NCI-H187 (cell line): ENCODE results near the gene CNPPD1.

Experiments used
- DNase-seq, 2 experiments: peaks; one replicate each; lab custom pipeline; 2025; lab: John Stamatoyannopoulos, UW

CNPPD1 gene

GRCh38 chr2:219179601-219180465 lies 3.1 kb upstream of the CNPPD1 start:
- DNase-seq: no peak

- DNase-seq: no peak
These were observed 1.9 kb upstream of the CNPPD1 start for GRCh38 chr2:219178377-219179175.

- peak; percentile 10 to 65 for DNase-seq
These were observed 1.0 kb upstream of the CNPPD1 start, which contains the start of gene RETREG2 for GRCh38 chr2:219177552-219178376. RETREG2 (plus strand) TSS chr2:219178275; CDS start chr2:219178353, 78 bp downstream.

GRCh38 chr2:219175928-219176817 lies 552 bp downstream of the CNPPD1 start:
- no peak for DNase-seq

- no peak for DNase-seq
These were observed 1.2 kb downstream of the CNPPD1 start for GRCh38 chr2:219175486-219175885.

- DNase-seq: no peak
These were observed 1.9 kb downstream of the CNPPD1 start for GRCh38 chr2:219174801-219175200.

GRCh38 chr2:219174146-219174545 lies 2.6 kb downstream of the CNPPD1 start:
- DNase-seq: no peak

- DNase-seq: no peak
These were observed 3.5 kb downstream of the CNPPD1 start for GRCh38 chr2:219173176-219173575.

- no peak for DNase-seq
These were observed 4.2 kb downstream of the CNPPD1 start for GRCh38 chr2:219172231-219173154.

- no peak for DNase-seq
These were observed 5.5 kb downstream of the CNPPD1 start for GRCh38 chr2:219171231-219171651.

- no peak for DNase-seq
These were observed 6.6 kb downstream of the CNPPD1 start, which contains the start of gene SLC23A3 for GRCh38 chr2:219169930-219170654. SLC23A3 (minus strand) TSS chr2:219170029; CDS start chr2:219169984, 45 bp downstream.

- DNase-seq: no peak
These were observed 7.8 kb downstream of the CNPPD1 start for GRCh38 chr2:219168932-219169331.

- no peak for DNase-seq
These were observed 8.2 kb downstream of the CNPPD1 start for GRCh38 chr2:219168526-219168925.

- no peak for DNase-seq
These were observed 8.7 kb downstream of the CNPPD1 start for GRCh38 chr2:219167997-219168396.

- DNase-seq: no peak
These were observed 11.4 kb downstream of the CNPPD1 start for GRCh38 chr2:219165058-219165911.

- no peak for DNase-seq
These were observed 13.6 kb downstream of the CNPPD1 start for GRCh38 chr2:219163156-219163555.

GRCh38 chr2:219161097-219161496 lies 15.6 kb downstream of the CNPPD1 start:
- DNase-seq: no peak
